HG02798 (cell line): Measurements from ENCODE around the gene LYPD1.
"Not testable (repeated sequence)": the region's sequence is repeated elsewhere in the genome, so short reads cannot be mapped to it uniquely, and the experiment has no call there.

Source experiments
- ATAC-seq: cut with Tn5 transposase; IDR thresholded peaks from one replicate; pipeline ENCODE4 v1.9.1; 2021; ENCODE audit warnings: mild to moderate bottlenecking; ENCODE audit not compliant: unreplicated experiment, poor library complexity

The LYPD1 gene, protein sequence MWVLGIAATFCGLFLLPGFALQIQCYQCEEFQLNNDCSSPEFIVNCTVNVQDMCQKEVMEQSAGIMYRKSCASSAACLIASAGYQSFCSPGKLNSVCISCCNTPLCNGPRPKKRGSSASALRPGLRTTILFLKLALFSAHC

DNA sequence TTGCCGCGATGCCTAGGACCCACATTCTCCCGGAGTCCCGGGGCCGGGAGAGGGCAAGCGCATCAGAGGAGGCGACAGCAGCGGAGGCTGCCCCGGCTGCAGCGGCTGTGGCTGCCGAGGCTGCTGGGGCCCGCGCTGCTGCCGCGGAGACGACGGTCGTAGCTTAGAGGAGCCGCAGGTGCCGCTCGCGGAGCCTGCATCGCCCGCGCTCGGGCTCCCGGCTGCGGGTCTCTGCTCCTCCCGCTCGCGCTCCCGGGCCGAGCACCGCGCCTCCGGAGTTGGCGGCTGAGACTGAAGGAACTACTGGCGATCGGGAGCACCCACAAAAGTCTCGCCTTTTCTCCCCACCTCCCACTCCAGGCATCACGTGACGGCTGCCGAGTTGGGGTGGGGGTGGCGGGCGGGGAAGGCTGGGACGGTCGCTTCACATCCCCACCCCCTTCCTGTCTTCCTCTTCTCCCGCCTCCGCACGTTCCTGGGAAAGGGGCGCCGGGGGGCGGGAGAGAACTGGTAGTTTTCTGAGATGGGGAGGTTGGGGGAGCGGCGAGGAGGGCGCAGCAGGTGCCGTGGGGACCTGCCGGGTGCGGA lies at the start of gene LYPD1:
Gene LYPD1 (minus strand): TSS at position 298 of the 588 bp plus-strand sequence. CDS start 273 bp downstream, at position 25.
- no peak for ATAC-seq

DNA sequence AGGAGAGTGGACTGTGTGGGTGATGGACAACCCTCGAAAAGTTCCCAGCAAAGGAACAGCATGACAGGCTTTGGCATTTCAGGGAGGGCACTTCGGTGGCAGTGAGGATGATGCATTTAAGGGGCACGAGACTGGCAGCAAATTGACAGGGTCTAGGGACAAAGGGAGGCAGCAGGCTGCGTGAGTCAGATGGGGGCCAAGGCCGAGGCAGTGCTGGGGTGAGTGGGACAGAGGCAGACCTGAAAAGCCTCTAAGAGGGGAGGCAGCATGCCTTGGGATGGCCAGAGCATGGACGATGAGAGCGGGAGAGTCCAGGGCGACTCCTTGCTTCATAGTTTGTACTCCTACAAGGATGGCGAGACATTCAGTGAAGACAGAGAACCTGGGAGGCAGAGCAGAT lies 49.5 kb upstream of the LYPD1 start:
- ATAC-seq, result no peak

DNA sequence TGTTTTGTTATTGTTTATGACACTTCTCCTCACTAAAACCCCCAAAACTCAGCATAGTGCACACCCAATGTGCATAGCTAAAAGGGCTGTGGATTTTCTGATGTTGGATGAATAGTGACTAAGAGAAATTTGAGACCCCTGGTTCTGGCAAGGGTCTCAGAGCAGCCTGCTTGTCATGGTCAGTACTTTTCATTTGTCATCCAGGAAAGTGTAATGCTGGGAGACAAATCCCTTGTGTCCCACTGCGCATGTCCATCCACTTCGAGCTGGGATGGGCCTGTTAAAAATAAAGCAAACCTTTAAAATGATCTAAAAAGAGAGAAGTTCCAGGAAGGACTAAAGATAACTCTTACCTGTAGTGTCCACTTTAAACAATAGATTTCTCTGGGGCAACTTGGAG lies 46.9 kb upstream of the LYPD1 start:
- no peak for ATAC-seq

DNA sequence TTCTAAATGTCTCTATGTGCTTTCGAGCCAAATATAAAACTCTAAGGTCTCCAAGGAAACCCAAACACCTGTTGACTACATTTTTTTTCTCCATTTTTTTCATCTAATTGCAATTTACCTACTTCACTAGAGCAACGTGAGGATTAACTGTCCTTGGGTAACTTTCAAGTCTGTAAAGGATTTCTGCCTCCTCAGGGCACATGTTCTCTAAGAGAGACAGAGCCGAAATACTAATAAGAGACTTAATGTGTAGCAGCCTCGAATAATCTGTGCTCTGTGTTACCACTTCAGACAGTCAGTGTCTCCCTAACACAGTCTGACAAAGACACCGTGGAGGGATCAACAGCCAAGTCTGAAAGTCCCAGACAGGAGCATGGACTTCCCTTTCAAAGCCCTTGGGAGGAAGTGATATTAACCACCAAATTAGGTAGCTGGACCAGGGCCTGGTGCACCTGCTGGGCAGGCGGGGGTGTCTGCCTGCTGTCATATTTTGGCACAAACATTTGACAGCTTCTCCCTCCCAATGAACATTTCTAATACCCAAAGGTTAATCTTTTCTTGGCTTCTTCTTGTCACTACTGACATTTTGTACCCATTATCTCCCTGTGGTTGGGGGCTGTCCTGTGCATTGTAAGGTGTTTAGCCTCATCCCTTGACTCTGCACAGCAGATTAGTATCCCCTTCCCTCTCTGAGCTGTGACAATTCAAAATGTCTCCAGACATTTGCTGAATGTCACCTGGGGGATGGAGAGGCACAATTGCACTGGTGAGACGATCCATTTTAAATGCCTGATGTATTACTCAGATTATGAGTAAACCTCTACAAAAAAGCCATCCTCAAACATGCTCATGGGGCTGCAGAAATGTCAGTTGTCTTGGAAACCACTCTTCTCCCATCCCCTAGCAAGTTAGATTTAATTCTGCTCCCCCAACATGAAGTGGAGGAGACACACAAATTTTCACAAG lies 45.7 kb upstream of the LYPD1 start:
- peak; percentile 80 for ATAC-seq

GRCh38 chr2:132703396-132703795 lies 33.4 kb upstream of the LYPD1 start:
- no peak for ATAC-seq

DNA sequence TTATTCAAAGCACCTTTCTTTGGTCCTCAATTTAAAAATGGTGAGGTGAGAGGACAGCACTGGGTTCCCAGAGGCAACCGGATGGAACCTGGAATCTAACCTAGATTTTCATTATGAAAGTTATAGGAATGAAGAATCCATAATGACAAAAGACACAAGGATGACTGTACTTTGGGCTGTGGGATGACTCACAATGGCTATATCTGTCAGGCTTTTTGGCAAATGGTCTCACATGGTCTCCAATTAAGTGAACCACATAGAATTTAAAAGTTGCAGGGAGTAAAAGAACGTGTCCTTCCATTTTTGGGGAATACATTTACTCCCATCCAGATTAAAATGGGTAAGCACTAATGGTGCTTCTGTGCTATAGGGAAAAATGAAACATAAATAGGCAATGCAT lies 31.8 kb upstream of the LYPD1 start:
- ATAC-seq, result no peak

DNA sequence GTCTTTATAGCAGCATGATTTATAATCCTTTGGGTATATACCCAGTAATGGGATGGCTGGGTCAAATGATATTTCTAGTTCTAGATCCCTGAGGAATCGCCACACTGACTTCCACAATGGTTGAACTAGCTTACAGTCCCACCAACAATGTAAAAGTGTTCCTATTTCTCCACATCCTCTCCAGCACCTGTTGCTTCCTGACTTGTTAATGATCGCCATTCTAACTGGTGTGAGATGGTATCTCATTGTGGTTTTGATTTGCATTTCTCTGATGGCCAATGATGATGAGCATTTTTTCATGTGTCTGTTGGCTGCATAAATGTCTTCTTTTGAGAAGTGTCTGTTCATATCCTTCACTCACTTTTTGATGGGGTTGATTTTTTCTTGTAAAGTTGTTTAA lies 29.8 kb upstream of the LYPD1 start:
- not testable (repeated sequence) for ATAC-seq

- ATAC-seq, result not testable (repeated sequence)
Measured at GRCh38 chr2:132698347-132698746, 28.3 kb upstream of the LYPD1 start.

GRCh38 chr2:132697556-132698205 lies 27.7 kb upstream of the LYPD1 start:
- ATAC-seq, result no peak

DNA sequence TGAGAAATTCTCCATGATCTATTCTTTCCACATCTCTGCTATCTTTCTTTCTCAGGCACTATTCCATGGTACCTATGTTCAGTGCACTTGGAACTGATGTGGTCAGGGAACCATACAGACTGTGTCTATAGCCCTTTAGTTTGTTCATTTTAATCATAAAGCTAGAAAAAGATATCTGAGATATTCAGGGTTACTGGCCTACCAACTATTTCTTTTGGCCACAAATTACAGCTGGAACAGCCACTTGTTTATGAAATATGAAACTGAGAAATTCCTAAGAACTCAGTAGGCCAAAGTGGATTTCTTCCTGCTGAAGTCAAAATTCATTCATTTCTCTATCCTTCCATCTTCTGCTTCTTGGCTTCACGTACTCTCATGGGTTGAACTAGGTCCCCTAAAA lies 22.8 kb upstream of the LYPD1 start:
- no peak for ATAC-seq

- ATAC-seq, result no peak
Measured at GRCh38 chr2:132691556-132691955, 21.6 kb upstream of the LYPD1 start.

- ATAC-seq, result no peak
Measured at GRCh38 chr2:132690664-132691303, 20.8 kb upstream of the LYPD1 start.

- no peak for ATAC-seq
Measured at GRCh38 chr2:132681766-132682165, 11.8 kb upstream of the LYPD1 start.

- ATAC-seq, result no peak
Measured at GRCh38 chr2:132680544-132680943, 10.5 kb upstream of the LYPD1 start.

- no peak for ATAC-seq
Measured at GRCh38 chr2:132678483-132678882, 8.5 kb upstream of the LYPD1 start.

- ATAC-seq, result no peak
Measured at GRCh38 chr2:132677661-132678060, 7.7 kb upstream of the LYPD1 start.

DNA sequence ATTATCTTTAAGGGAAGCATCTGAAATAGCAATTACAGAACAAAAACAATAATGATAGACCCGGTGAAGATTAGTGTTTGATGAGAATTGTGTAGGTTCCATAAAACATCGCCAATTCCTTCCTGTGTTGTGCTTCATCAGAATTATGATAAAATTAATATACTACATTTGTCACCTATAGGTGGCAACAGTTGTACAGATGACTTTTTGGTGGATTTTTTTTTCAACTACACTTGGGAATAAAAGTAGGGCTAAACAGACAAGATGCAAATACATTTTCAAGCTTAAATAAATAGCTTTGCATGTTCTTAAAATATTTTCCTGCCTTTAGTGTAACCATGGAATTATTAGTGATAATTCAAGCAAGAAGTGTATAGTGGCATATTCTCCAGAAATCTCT lies 7.0 kb upstream of the LYPD1 start:
- ATAC-seq, result no peak

DNA sequence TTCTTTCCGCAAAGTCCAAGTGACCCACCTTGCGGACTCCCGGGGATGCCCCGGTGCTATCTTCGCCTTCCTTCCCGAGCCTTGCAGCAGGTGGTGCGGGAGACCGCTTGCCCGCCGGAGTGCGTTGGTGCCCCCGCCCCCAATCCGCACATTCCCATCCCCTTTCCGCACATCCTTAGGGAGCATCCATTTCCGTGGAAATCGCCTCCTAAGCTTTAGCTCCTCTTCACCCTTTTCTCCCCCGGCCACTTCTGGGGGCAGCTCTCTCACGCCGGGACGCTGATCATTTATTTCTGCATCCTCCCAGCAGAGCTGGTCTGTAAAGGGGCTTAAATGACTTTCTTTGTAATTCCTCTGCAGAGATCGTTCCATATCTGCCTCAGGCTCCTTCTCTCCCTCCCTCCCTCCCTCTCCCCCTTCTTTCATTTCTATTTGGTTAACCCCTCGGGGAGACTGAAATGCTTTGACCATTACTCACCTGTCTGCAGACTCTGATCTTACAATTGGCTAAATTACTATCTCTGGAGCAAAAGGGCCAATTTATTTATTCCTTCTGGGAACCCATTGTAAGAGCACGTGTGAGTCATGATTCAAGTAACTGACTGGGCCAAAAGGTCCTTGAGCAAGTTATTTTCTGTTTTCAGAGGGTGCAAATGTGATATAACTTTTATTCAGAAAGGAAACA lies 1.3 kb upstream of the LYPD1 start:
- ATAC-seq, result no peak

GRCh38 chr2:132670496-132671150 lies 618 bp upstream of the LYPD1 start:
- no peak for ATAC-seq
